Lower leg skin (tissue), 4 donors: ENCODE data around the gene CST7. TPM values are rescaled to one million over a fixed set of nuclear protein-coding genes. Genes with fewer than 3 reads are reported as not detected.

Source experiments
- DNase-seq, 2 donors: peaks; one replicate each; pipeline ENCODE4 v3.0.0-alpha.2; 2019; ENCODE audit warnings: low spot score in 2 of 2
- H3K4me3 ChIP-seq: fragments of 200-600 bp; sonication (generic); 2 replicates; pipeline ENCODE4 v1.5.1; 2017; ENCODE audit warnings: mild to moderate bottlenecking, low read depth; ENCODE audit not compliant: poor library complexity, severe bottlenecking
- CTCF ChIP-seq, 3 donors: fragments of 450-650 bp; IDR thresholded peaks; one replicate each; pipeline ENCODE4 v1.5.1; 2016; ENCODE audit warnings: antibody characterized with exemption in 3 of 3, mild to moderate bottlenecking in 3 of 3, moderate library complexity in 2 of 3
- POLR2A ChIP-seq, 2 donors: fragments of 450-650 bp; IDR thresholded peaks; one replicate each; pipeline ENCODE4 v1.6.1; 2016 to 2017; ENCODE audit warnings: antibody characterized with exemption in 2 of 2, mild to moderate bottlenecking in 1 of 2, moderate library complexity in 1 of 2
- WGBS, 2 donors: methylation state at CpG; one replicate each; pipeline ENCODE4 v1.1.5; 2018; 5-methylcytosine and 5-hydroxymethylcytosine counted together
- intact Hi-C: fragments of 100-400 bp; cut with DNase I; formaldehyde crosslinking; loops from one replicate; pipeline ENCODE4 v1.15.0; 2023; ENCODE audit warnings: low total_unique reads
- total RNA-seq, 4 donors: library from RNA; depleted of rRNA; stranded (reverse); fragments of >200 nt; gene quantifications; one replicate each; pipeline ENCODE4 v1.1.0, GENCODE V29; 2016

Gene CST7
- total RNA-seq, 4 donors from 2014 or later, result 0.42 to 5.1 (median 1.2) TPM

GRCh38 chr20:24960861-24961260 lies 11.8 kb downstream of the CST7 start:
- no peak for DNase-seq
- no peak for TF ChIP-seq POLR2A (IDR thresholded peaks at IDR 0.05)
- TF ChIP-seq CTCF (IDR thresholded peaks at IDR 0.05), result no peak
- intact Hi-C loops, result no loop called here
- WGBS, 2 donors, result 49 to 50% methylated on average over 2 of the region's 2 CpGs
- H3K4me3 ChIP-seq, result no peak overlapping the region

GRCh38 chr20:24961384-24962181 lies 12.5 kb downstream of the CST7 start:
- TF ChIP-seq POLR2A (IDR thresholded peaks at IDR 0.05), result no peak
- no peak for TF ChIP-seq CTCF (IDR thresholded peaks at IDR 0.05)
- DNase-seq, result peak in 1 of 2 donors; percentile 43
- no peak overlapping the region for H3K4me3 ChIP-seq
- 80 to 85% methylated on average over 20 of the region's 20 CpGs for WGBS, 2 donors
- intact Hi-C loops, result no loop called here

GRCh38 chr20:24962182-24962492 lies 13.1 kb downstream of the CST7 start:
- 95% methylated on average over 2 of the region's 2 CpGs for WGBS, 2 donors
- intact Hi-C loops, result no loop called here

GRCh38 chr20:24962510-24962909 lies 13.4 kb downstream of the CST7 start:
- no peak for TF ChIP-seq CTCF (IDR thresholded peaks at IDR 0.05)
- TF ChIP-seq POLR2A (IDR thresholded peaks at IDR 0.05), result no peak
- 89 to 93% methylated on average over 6 of the region's 6 CpGs for WGBS, 2 donors

More at GRCh38 chr20:24962182-24962492, 13.1 kb downstream of the CST7 start:
- H3K4me3 ChIP-seq, result no peak overlapping the region
- DNase-seq, result peak in 1 of 2 donors; percentile 58
- no peak for TF ChIP-seq POLR2A (IDR thresholded peaks at IDR 0.05)
- TF ChIP-seq CTCF (IDR thresholded peaks at IDR 0.05), result no peak

GRCh38 chr20:24963672-24964505 lies 14.8 kb downstream of the CST7 start:
- TF ChIP-seq CTCF (IDR thresholded peaks at IDR 0.05), result no peak
- no peak for TF ChIP-seq POLR2A (IDR thresholded peaks at IDR 0.05)
- WGBS, 2 donors, result 94 to 96% methylated on average over 21 of the region's 21 CpGs
- DNase-seq, result peak in 1 of 2 donors; percentile 62
- intact Hi-C loops, result no loop called here
- no peak overlapping the region for H3K4me3 ChIP-seq

More at GRCh38 chr20:24962510-24962909, 13.4 kb downstream of the CST7 start:
- intact Hi-C loops, result no loop called here
- DNase-seq, result peak in 1 of 2 donors; percentile 23
- no peak overlapping the region for H3K4me3 ChIP-seq
